ENCODE data around the gene ERG.

DNA sequence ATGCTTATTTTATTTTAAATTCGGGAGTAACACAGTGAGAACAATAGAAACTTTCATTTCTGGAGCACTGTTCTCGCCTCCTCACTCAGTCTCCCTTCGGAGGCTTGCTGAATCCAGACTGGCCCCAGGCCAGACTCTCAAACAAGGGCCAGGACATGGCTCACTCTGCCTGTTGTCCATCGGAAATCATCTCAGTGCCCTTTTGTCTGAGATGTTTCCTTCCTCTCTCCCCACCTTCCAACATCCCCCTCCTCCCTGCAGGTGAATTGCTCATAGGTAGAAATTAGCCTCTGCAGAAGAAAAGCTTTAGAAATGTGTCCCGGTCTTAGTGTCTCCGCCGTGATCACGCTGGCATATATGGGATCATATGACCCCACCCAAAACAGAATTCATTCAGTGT, 55.2 kb downstream of the ERG start:
- TF ChIP-seq, protein P1, sequence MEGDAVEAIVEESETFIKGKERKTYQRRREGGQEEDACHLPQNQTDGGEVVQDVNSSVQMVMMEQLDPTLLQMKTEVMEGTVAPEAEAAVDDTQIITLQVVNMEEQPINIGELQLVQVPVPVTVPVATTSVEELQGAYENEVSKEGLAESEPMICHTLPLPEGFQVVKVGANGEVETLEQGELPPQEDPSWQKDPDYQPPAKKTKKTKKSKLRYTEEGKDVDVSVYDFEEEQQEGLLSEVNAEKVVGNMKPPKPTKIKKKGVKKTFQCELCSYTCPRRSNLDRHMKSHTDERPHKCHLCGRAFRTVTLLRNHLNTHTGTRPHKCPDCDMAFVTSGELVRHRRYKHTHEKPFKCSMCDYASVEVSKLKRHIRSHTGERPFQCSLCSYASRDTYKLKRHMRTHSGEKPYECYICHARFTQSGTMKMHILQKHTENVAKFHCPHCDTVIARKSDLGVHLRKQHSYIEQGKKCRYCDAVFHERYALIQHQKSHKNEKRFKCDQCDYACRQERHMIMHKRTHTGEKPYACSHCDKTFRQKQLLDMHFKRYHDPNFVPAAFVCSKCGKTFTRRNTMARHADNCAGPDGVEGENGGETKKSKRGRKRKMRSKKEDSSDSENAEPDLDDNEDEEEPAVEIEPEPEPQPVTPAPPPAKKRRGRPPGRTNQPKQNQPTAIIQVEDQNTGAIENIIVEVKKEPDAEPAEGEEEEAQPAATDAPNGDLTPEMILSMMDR (conservative IDR thresholded peaks at IDR 0.05 in 1 of 2, IDR thresholded peaks at IDR 0.05 in 1 of 2; ENCODE audit: low read depth in 1 of 2, low read length in 2 of 2) = no peak
- no peak for TF ChIP-seq EZH2 (IDR thresholded peaks at IDR 0.05; ENCODE audit: low read length, missing control alignments)

Data from fibroblast of lung (primary cell).